Measurements from ENCODE around the gene TEX26. TPM values are rescaled to one million over a fixed set of nuclear protein-coding genes. Genes with fewer than 3 reads are reported as not detected.

TEX26 gene
- total and polyA plus RNA-seq, 2 of the 4 experiments (the other 2 are of a cell fraction): not detected

- Histone ChIP-seq H3K27me3 (ENCODE audit: control insufficient read depth, insufficient read depth, low read length) (no peaks in the 10 kb centered on the region), H3K4me3 (ENCODE audit: insufficient read depth, low read depth, low read length) (no peak overlapping the region), H3K27ac (ENCODE audit: insufficient read depth, low read length) (peak overlapping the region; percentile 75), H2AFZ (replicated peaks; ENCODE audit: low read length, poor library complexity) (peak overlapping the region; percentile 34), H2BK120ac (ENCODE audit: low read depth, low read length) (peak overlapping the region; percentile 96), H3K9ac (ENCODE audit: low read depth, low read length) (no peak overlapping the region), H3K23ac (ENCODE audit: low read depth, low read length) (no peak overlapping the region), H3K4ac (ENCODE audit: low read depth, low read length) (peak overlapping the region; percentile 88), H2BK15ac (ENCODE audit: low read depth, low read length) (peak overlapping the region; percentile 98; the same call in 2 of the 3 replicates), H3K9me1 (ENCODE audit: insufficient read depth, low read length) (peaks cover 7% of the 10 kb centered on the region), H3K36me3 (ENCODE audit: control insufficient read depth, insufficient read depth, low read length) (no peaks in the 10 kb centered on the region), H3K79me1 (ENCODE audit: low read depth in 1 of 2, low read length in 2 of 2) (no peaks in the 10 kb centered on the region), H4K91ac (ENCODE audit: insufficient read depth, low read depth, low read length) (peak overlapping the region; percentile 87), H4K5ac (ENCODE audit: low read depth, low read length) (peak overlapping the region; percentile 75), H4K20me1 (ENCODE audit: insufficient read depth, low read length) (no peaks in the 10 kb centered on the region), H3K9me3 (ENCODE audit: control insufficient read depth, insufficient read depth, low read length) (no peaks in the 10 kb centered on the region), H2AK5ac (ENCODE audit: low read depth, low read length) (peak overlapping the region; percentile 92), H2BK20ac (ENCODE audit: low read depth, low read length) (peak overlapping the region; percentile 95), H3K4me1 (ENCODE audit: control insufficient read depth, insufficient read depth, low read length) (peaks cover 13% of the 10 kb centered on the region), H3K18ac (ENCODE audit: low read depth, low read length) (peak overlapping the region; percentile 79), H4K8ac (ENCODE audit: low read depth in 2 of 2, low read length in 2 of 2) (peak overlapping the region; percentile 62 to 77; a peak in 3 of 4 replicates), H3K14ac (replicated peaks; ENCODE audit: low read depth, low read length) (peak overlapping the region; percentile 87; the same call in 1 of the 2 replicates), H2BK5ac (ENCODE audit: low read depth, low read length, poor library complexity, severe bottlenecking) (peak overlapping the region; percentile 80), H2AK9ac (replicated peaks; ENCODE audit: low read depth, low read length, poor library complexity) (peak overlapping the region; percentile 35), H3K4me2 (ENCODE audit: low read depth, low read length) (no peak overlapping the region), H3K56ac (ENCODE audit: extremely low read depth, insufficient read depth, low read length) (no peak overlapping the region)
- no TSS peak for BruUV-seq (replicated peaks)
- dilution Hi-C loops (cut with HindIII; ENCODE audit: low sequenced_read_pairs, unreplicated experiment): no loop called here
- ATAC-seq (ENCODE audit: low read depth): no peak
- TF ChIP-seq, protein P1, sequence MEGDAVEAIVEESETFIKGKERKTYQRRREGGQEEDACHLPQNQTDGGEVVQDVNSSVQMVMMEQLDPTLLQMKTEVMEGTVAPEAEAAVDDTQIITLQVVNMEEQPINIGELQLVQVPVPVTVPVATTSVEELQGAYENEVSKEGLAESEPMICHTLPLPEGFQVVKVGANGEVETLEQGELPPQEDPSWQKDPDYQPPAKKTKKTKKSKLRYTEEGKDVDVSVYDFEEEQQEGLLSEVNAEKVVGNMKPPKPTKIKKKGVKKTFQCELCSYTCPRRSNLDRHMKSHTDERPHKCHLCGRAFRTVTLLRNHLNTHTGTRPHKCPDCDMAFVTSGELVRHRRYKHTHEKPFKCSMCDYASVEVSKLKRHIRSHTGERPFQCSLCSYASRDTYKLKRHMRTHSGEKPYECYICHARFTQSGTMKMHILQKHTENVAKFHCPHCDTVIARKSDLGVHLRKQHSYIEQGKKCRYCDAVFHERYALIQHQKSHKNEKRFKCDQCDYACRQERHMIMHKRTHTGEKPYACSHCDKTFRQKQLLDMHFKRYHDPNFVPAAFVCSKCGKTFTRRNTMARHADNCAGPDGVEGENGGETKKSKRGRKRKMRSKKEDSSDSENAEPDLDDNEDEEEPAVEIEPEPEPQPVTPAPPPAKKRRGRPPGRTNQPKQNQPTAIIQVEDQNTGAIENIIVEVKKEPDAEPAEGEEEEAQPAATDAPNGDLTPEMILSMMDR (conservative IDR thresholded peaks at IDR 0.05; ENCODE audit: low read depth, low read length): peak; percentile 21; the same call in 1 of the 2 replicates
- TF ChIP-seq SMC3 (IDR thresholded peaks at IDR 0.05; ENCODE audit: low read depth, low read length): no peak
- ChIA-PET CTCF (interaction anchor here (0.7 to 1.5 kb wide), 6 partner anchors 10 to 122 kb away, joined by 3 to 5 read pairs (median 4); no protein-coding TSS in a partner anchor), POLR2A (ENCODE audit: unreplicated experiment) (no interaction called here)
- intact Hi-C loops (cut with micrococcal nuclease): loop anchor here (1.0 to 10.0 kb wide), 3 partner anchors 63 to 174 kb away; no protein-coding TSS in a partner anchor
- no peak for DNase-seq
- in situ Hi-C loops (cut with MboI; ENCODE audit: low sequenced_read_pairs): no loop called here
- WGBS, 2 experiments (ENCODE audit: extremely low coverage in 2 of 2, insufficient read length in 1 of 2): 100% methylated on average over 3 of the region's 15 CpGs; no CpG with 5 or more reads in 1 of the 2 experiments
Observed at GRCh38 chr13:30978981-30979956, 46.8 kb downstream of the TEX26 start.

Data from IMR-90 (cell line).